Measurements from ENCODE around the gene GPC5.
A peak's percentile ranks its signal among the peaks of the same experiment; 100 is the strongest.
"Not testable (repeated sequence)": the region's sequence is repeated elsewhere in the genome, so short reads cannot be mapped to it uniquely, and the experiment has no call there.

The GPC5 gene

GRCh38 chr13:91659256-91660075, 261.0 kb downstream of the GPC5 start:
- peak; percentile 6 for DNase-seq

DNA sequence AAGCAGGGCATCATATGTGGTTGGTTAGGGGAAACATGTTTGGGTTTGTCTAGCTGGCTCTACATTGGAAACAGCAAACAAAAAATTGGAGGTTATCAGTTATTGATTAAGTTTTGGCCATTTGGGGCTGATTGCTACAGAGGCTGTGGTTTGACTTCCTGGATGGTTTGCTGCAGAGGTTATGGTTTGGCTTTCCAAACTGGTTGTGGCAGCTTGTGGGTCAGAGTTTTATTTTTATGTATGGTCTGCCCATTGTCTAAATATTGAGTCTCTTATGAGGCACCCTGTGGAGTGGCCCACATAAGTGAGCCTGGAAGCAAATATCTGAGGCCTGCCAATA, 261.6 kb downstream of the GPC5 start:
- no peak for DNase-seq

DNA sequence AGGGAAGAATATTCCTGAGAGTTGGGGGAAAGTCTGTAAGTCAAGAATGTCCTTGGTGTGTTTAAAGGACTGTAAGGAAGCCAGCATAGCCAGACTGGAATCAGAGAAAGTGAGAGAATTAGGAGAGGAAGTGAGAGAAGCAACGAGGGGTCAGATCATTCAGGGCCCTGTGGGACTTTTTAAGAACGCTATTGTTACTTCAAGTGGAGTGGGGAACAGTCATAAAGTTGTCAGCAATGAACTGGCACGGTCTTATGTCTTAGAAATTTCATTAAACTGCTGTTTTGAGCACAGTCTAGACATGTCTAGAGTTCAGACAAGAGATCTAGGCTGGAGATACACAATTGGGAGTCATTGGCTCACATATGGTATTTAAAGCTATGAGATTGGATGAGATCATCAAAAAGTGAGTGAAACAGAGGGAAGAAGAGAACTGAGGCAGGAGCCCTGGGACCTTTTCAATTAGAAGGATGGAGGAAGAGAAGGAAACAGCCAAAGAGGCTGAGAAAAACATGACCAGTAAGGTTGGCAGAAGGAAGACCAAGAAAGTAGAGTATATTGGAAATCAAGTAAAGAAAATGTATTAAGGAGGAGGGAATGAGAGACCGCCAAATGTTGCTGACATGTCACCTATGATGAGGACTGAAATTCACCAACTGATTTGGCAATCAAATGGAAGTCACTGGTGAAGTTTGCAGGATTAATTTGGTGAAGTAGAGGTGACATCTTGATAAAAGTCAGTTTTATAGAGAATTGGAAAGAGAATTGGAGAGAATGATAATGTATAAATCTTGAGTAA, 263.5 kb downstream of the GPC5 start:
- DNase-seq, result no peak

GRCh38 chr13:91664039-91664438, 265.6 kb downstream of the GPC5 start:
- DNase-seq, result no peak

GRCh38 chr13:91667486-91667885, 269.1 kb downstream of the GPC5 start:
- no peak for DNase-seq

GRCh38 chr13:91668866-91669495, 270.6 kb downstream of the GPC5 start:
- DNase-seq, result no peak

DNA sequence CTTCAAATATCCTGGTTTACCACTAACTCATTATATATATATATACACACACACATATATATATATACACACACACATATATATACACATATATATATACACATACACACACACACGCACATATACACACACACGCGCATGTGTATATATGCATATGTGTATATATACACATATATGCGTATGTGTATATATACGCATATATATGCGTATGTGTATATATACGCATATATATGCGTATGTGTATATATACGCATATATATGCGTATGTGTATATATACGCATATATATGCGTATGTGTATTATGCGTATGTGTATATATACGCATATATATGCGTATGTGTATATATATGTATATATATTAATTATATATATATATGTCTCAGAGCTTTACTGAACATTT, 275.9 kb downstream of the GPC5 start:
- DNase-seq, result not testable (repeated sequence)

GRCh38 chr13:91684746-91685145, 286.3 kb downstream of the GPC5 start:
- DNase-seq, result no peak

GRCh38 chr13:91690944-91691343, 292.5 kb downstream of the GPC5 start:
- no peak for DNase-seq

DNA sequence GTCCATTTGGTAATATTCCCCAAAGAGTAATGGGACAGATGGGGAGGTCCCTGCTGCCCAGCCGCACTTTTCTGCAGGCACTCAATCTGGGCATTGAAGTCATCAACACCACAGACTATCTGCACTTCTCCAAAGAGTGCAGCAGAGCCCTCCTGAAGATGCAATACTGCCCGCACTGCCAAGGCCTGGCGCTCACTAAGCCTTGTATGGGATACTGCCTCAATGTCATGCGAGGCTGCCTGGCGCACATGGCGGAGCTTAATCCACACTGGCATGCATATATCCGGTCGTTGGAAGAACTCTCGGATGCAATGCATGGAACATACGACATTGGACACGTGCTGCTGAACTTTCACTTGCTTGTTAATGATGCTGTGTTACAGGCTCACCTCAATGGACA, 295.0 kb downstream of the GPC5 start:
- DNase-seq, result no peak

GRCh38 chr13:91698308-91698707, 299.9 kb downstream of the GPC5 start:
- DNase-seq, result no peak

DNA sequence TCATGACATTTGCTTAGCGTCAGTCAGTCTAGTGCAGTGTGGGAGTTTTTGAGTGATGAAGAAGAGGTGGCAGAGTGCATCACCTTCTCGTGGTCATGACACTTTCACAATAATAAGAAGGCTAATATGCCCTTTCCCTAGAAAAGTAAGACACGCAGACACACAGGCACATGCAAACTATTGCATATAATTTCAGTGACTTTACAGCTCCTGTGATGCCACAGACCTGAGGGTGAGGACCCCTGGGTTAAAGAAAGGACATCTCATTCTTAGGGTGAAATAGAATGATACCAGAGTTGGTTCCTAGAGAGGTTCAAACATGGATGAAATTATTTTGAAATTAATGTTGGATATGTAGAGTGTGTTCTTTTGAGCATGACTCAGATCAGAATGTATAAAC, 300.3 kb downstream of the GPC5 start:
- DNase-seq, result no peak

DNA sequence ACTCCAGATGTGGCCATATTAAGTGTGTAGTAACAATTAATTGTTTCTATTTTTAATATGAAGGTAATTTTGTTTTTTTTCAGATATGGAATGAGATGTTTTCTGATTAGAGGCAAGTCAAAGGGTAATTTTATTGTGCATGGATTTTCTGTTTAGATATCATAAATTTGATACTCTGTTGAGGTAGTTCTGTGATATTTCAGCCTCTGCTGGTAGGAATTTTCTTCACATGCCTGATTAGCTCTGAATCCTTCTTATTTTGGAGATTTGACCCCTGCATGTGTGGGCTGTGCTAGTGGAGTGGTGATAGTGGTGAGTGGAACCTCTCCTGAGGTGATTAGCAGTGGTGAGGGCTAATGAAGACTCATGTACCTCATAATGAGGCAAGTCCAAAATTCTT, 301.4 kb downstream of the GPC5 start:
- DNase-seq, result no peak

DNA sequence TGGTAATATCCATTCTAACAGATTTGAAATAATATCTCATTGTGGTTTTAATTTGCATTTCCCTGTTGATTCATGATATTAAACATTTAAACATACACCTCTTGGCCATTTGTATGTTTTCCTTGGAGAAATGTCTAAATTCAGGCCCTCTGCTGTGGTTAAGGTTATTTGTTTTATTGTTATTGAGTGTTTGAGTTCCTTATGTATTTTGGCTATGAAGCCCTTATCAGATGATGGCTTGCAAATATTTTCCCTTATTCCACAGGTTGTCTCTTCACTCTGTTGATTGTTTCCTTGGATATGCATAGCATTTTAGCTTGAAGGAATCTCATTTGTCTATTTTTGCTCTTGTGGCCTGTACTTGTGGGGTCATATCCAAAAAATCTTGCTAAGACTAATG, 303.6 kb downstream of the GPC5 start:
- no peak for DNase-seq

GRCh38 chr13:91702411-91702810, 304.0 kb downstream of the GPC5 start:
- DNase-seq, result no peak

GRCh38 chr13:91704398-91704797, 306.0 kb downstream of the GPC5 start:
- DNase-seq, result no peak

GRCh38 chr13:91708558-91708957, 310.1 kb downstream of the GPC5 start:
- no peak for DNase-seq

GRCh38 chr13:91709180-91709579, 310.8 kb downstream of the GPC5 start:
- DNase-seq, result no peak

DNA sequence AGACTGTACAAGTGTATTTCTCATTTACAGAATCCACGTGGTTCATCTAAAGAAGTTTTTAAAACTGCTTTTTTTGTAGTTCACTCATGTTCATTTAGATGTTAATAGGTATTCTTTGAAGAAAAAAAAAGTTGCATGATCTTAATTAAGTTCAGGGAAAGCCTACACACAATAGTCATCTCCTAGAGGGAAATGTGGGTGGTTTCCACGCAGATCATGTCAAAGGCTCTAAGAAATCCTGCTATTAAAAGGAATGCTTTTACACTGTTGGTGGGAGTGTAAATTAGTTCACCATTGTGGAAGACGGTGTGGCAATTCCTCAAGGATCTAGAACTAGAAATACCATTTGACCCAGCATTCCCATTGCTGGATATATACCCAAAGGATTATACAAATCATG, 312.3 kb downstream of the GPC5 start:
- DNase-seq, result no peak

GRCh38 chr13:91714855-91715254, 316.4 kb downstream of the GPC5 start:
- DNase-seq, result no peak

- no peak for DNase-seq
These were observed 318.1 kb downstream of the GPC5 start for GRCh38 chr13:91716436-91717065.

GRCh38 chr13:91719033-91719432, 320.6 kb downstream of the GPC5 start:
- DNase-seq, result no peak

GRCh38 chr13:91721413-91721812, 323.0 kb downstream of the GPC5 start:
- DNase-seq, result no peak

Measured in NCI-H510A treated with DMSO at 0.1 percent for 48 hours (cell line).